ENCODE data around the gene EFNA5. TPM values are rescaled to one million over a fixed set of nuclear protein-coding genes. Genes with fewer than 3 reads are reported as not detected.

EFNA5 gene
- total and polyA plus RNA-seq, 10 of the 15 experiments (the other 5 are each of a cell fraction or from before 2014, with no cell fraction given) = 0.19 to 12.6 (median 3.9) TPM

- H3K9ac ChIP-seq (ENCODE audit: control insufficient read depth, insufficient read depth, low read length) = no peak overlapping the region
- H3K4me2 ChIP-seq (ENCODE audit: control insufficient read depth, insufficient read depth) = no peak overlapping the region
- ChIA-PET RAD21 (ENCODE audit: unreplicated experiment) (interaction anchor here (0.6 to 1.3 kb wide), 3 partner anchors 11 to 22 kb away, joined by 3 read pairs; no protein-coding TSS in a partner anchor), POLR2A (interaction anchor here (1.3 kb wide), 1 partner anchor 14 kb away, joined by 3 read pairs; no protein-coding TSS in a partner anchor), CTCF (interaction anchor here (1.3 to 2.2 kb wide), 5 partner anchors 7 to 22 kb away, joined by 4 to 11 read pairs (median 5); no protein-coding TSS in a partner anchor), SMC1A (ENCODE audit: uncharacterized antibody, unreplicated experiment) (interaction anchor here (1.0 to 2.4 kb wide), 5 partner anchors 9 to 490 kb away, joined by 3 to 10 read pairs (median 8); no protein-coding TSS in a partner anchor)
- FAIRE-seq = no peak
- intact Hi-C loops (cut with micrococcal nuclease; ENCODE audit: unreplicated experiment) (no loop called here), in situ Hi-C loops (cut with MboI) (no loop called here)
- no peaks in the 10 kb centered on the region for H3K4me1 ChIP-seq (ENCODE audit: control insufficient read depth, insufficient read depth, low read length)
- H3K79me2 ChIP-seq (ENCODE audit: control insufficient read depth, insufficient read depth, low read length) = peaks cover 15% of the 10 kb centered on the region
- H4K20me1 ChIP-seq (ENCODE audit: control insufficient read depth, insufficient read depth) = no peaks in the 10 kb centered on the region
- H3K4me3 ChIP-seq = no peak overlapping the region
- H3K36me3 ChIP-seq (ENCODE audit: control insufficient read depth in 2 of 2, insufficient read depth in 2 of 2, low read length in 1 of 2) = no peaks in the 10 kb centered on the region
- H3K27ac ChIP-seq (ENCODE audit: control insufficient read depth, insufficient read depth) = no peak overlapping the region
- H2AFZ ChIP-seq (ENCODE audit: control insufficient read depth, low read depth, low read length) = no peak overlapping the region
- 31% methylated on average over 4 of the region's 4 CpGs for WGBS (ENCODE audit: insufficient coverage, insufficient replicate concordance, low lambda C conversion rate, missing lambda C conversion rate)
- H3K9me3 ChIP-seq (replicated peaks; ENCODE audit: control insufficient read depth, insufficient read depth, low read length) = no peaks in the 10 kb centered on the region
- no peak for ATAC-seq
- DNase-seq (ENCODE audit: low read depth, low spot score) = no peak
- TF ChIP-seq RELB (IDR thresholded peaks at IDR 0.05; ENCODE audit: low read depth) (no peak), CREM (IDR thresholded peaks at IDR 0.05; ENCODE audit: low read depth) (no peak), YBX1 (IDR thresholded peaks at IDR 0.05) (no peak), ATF7 (IDR thresholded peaks at IDR 0.05; ENCODE audit: low read depth) (no peak), FOXK2 (IDR thresholded peaks at IDR 0.05) (no peak), POLR2A (IDR thresholded peaks at IDR 0.05; ENCODE audit: low read depth, low read length) (no peak), PAX5 (IDR thresholded peaks at IDR 0.05; ENCODE audit: borderline replicate concordance, low read depth, low read length) (no peak), BHLHE40 (IDR thresholded peaks at IDR 0.05; ENCODE audit: borderline replicate concordance in 1 of 2, low read depth in 2 of 2, low read length in 1 of 2) (no peak), ASH2L (IDR thresholded peaks at IDR 0.05; ENCODE audit: borderline replicate concordance, low read depth) (no peak), WRNIP1 (IDR thresholded peaks at IDR 0.05; ENCODE audit: borderline replicate concordance, low read depth, low read length) (no peak)
- no TSS peak for BruUV-seq (replicated peaks)
- no peaks in the 10 kb centered on the region for H3K27me3 ChIP-seq (replicated peaks in 1 of 2; ENCODE audit: control insufficient read depth in 2 of 2, insufficient read depth in 2 of 2, low read length in 1 of 2)
Measured at GRCh38 chr5:107594253-107595045, 76.3 kb downstream of the EFNA5 start.
